Liver (tissue), 9 donors: ENCODE results near the gene SEC11C. TPM values are rescaled to one million over a fixed set of nuclear protein-coding genes. Genes with fewer than 3 reads are reported as not detected.

ENCODE experiments used
- DNase-seq: peaks from one replicate; pipeline ENCODE4 v3.0.0-alpha.2; 2017; ENCODE audit warnings: low spot score
- H3K27ac ChIP-seq, 2 donors: one replicate each; pipeline ENCODE4 v1.7.0; 2013; ENCODE audit warnings: inconsistent platforms in 2 of 2, low read length in 2 of 2, control low read depth in 1 of 2, low read depth in 1 of 2, mild to moderate bottlenecking in 1 of 2
- H3K27me3 ChIP-seq, 4 donors: one replicate each; pipeline versions ENCODE4 v1.6.1 to v1.7.0; 2013; ENCODE audit warnings: low read length in 3 of 4, inconsistent platforms in 1 of 4, mild to moderate bottlenecking in 1 of 4, moderate library complexity in 1 of 4; ENCODE audit not compliant: control insufficient read depth in 4 of 4, insufficient read depth in 4 of 4
- H3K36me3 ChIP-seq, 4 donors: one replicate each; pipeline versions ENCODE4 v1.6.1 to v1.7.0; 2013; ENCODE audit warnings: low read length in 3 of 4, mild to moderate bottlenecking in 3 of 4, low read depth in 1 of 4, moderate library complexity in 1 of 4; ENCODE audit not compliant: control insufficient read depth in 4 of 4, insufficient read depth in 3 of 4
- H3K4me1 ChIP-seq, 4 donors: one replicate each; pipeline versions ENCODE4 v1.6.1 to v1.7.0; 2013; ENCODE audit warnings: low read length in 3 of 4, mild to moderate bottlenecking in 3 of 4, moderate library complexity in 1 of 4; ENCODE audit not compliant: control insufficient read depth in 4 of 4, insufficient read depth in 4 of 4
- H3K4me3 ChIP-seq, 3 donors: one replicate each; pipeline versions ENCODE4 v1.6.1 to v1.7.0; 2013; ENCODE audit warnings: low read length in 3 of 3, control low read depth in 1 of 3, low read depth in 1 of 3, mild to moderate bottlenecking in 1 of 3
- H3K9ac ChIP-seq, 2 donors: one replicate each; pipeline ENCODE4 v1.7.0; 2013; ENCODE audit warnings: low read length in 2 of 2, mild to moderate bottlenecking in 2 of 2, moderate library complexity in 2 of 2, control low read depth in 1 of 2, low read depth in 1 of 2
- H3K9me3 ChIP-seq, 4 donors: one replicate each; pipeline versions ENCODE4 v1.6.1 to v1.7.0; 2013; ENCODE audit warnings: low read length in 3 of 4; ENCODE audit not compliant: control insufficient read depth in 4 of 4
- ATF3 ChIP-seq: IDR thresholded peaks from 2 replicates; pipeline ENCODE4 v1.6.1; 2016; ENCODE audit warnings: antibody characterized with exemption
- CTCF ChIP-seq: fragments of 150-350 bp; IDR thresholded peaks from 2 replicates; pipeline ENCODE4 v1.5.1; 2017; ENCODE audit warnings: improper control_type of control experiment, low read depth, low read length; ENCODE audit not compliant: missing input control
- EGR1 ChIP-seq, 2 donors: IDR thresholded peaks; 2 replicates each; pipeline ENCODE4 v1.6.1; 2016 to 2018; ENCODE audit warnings: antibody characterized with exemption in 2 of 2, low read depth in 2 of 2
- FOXA1 ChIP-seq: IDR thresholded peaks from 2 replicates; pipeline ENCODE4 v1.6.1; 2016; ENCODE audit warnings: antibody characterized with exemption
- FOXA2 ChIP-seq: IDR thresholded peaks from 2 replicates; pipeline ENCODE4 v1.6.1; 2016; ENCODE audit warnings: antibody characterized with exemption
- GABPA ChIP-seq, 2 donors: IDR thresholded peaks in 1 of 2; conservative IDR thresholded peaks in 1 of 2; 2 replicates each; pipeline ENCODE4 v1.6.1; 2016; ENCODE audit warnings: antibody characterized with exemption in 2 of 2, mild to moderate bottlenecking in 1 of 2, moderate library complexity in 1 of 2
- HNF4G ChIP-seq: IDR thresholded peaks from 2 replicates; pipeline ENCODE4 v1.6.1; 2016; ENCODE audit warnings: antibody characterized with exemption
- JUND ChIP-seq, 2 donors: IDR thresholded peaks; 2 replicates each; pipeline ENCODE4 v1.6.1; 2016; ENCODE audit warnings: antibody characterized with exemption in 2 of 2
- MAX ChIP-seq: IDR thresholded peaks from 2 replicates; pipeline ENCODE4 v1.6.1; 2016; ENCODE audit warnings: antibody characterized with exemption
- NR2F2 ChIP-seq: IDR thresholded peaks from 2 replicates; pipeline ENCODE4 v1.6.1; 2016; ENCODE audit warnings: antibody characterized with exemption
- RAD21 ChIP-seq, 2 donors: IDR thresholded peaks; 2 replicates each; pipeline ENCODE4 v1.6.1; 2016; ENCODE audit warnings: antibody characterized with exemption in 2 of 2, mild to moderate bottlenecking in 2 of 2
- REST ChIP-seq: IDR thresholded peaks from 2 replicates; pipeline ENCODE4 v1.6.1; 2016; ENCODE audit warnings: antibody characterized with exemption, mild to moderate bottlenecking
- RXRA ChIP-seq, 2 donors: IDR thresholded peaks; 2 replicates each; pipeline ENCODE4 v1.6.1; 2017 to 2018; ENCODE audit warnings: antibody characterized with exemption in 2 of 2, mild to moderate bottlenecking in 1 of 2
- SP1 ChIP-seq: IDR thresholded peaks from 2 replicates; pipeline ENCODE4 v1.6.1; 2018; ENCODE audit warnings: antibody characterized with exemption, mild to moderate bottlenecking
- YY1 ChIP-seq: IDR thresholded peaks from 2 replicates; pipeline ENCODE4 v1.6.1; 2016; ENCODE audit warnings: antibody characterized with exemption, mild to moderate bottlenecking
- ZBTB33 ChIP-seq: IDR thresholded peaks from 2 replicates; pipeline ENCODE4 v1.6.1; 2016; ENCODE audit warnings: antibody characterized with exemption
- WGBS: extraction: QIAGEN DNeasy Blood & Tissue Kit; methylation state at CpG from one replicate; pipeline ENCODE4 v1.1.7; 2013; 5-methylcytosine and 5-hydroxymethylcytosine counted together
- polyA plus RNA-seq, 2 donors: library from polyadenylated mRNA; stranded (reverse) in 1 of 2; unstranded in 1 of 2; fragments of 200-250 nt in 1 of 2; fragments of >200 nt in 1 of 2; fragmentation: Nextera tagmentation in 1 of 2; extraction: Ambion mirVana in 1 of 2; gene quantifications; one replicate each; pipeline versions ENCODE4 v1.2.1 to v1.2.3, GENCODE V29; 2013 to 2015
- total RNA-seq, 2 donors: library from RNA; depleted of rRNA; stranded (reverse); fragments of >200 nt; gene quantifications; one replicate each; pipeline ENCODE4 v1.2.3, GENCODE V29; 2014
- donor health status: healthy.
- donor health status: healthy.
- donor health status: healthy.
- donor health status: healthy.
- donor health status: healthy.

SEC11C gene
- total and polyA plus RNA-seq, 4 donors = 106 to 206 (median 156) TPM

GRCh38 chr18:59114160-59114559 lies 25.5 kb upstream of the SEC11C start:
- no peak overlapping the region for H3K4me3 ChIP-seq
- no peaks in the 10 kb centered on the region for H3K9me3 ChIP-seq
- H3K9ac ChIP-seq = no peak overlapping the region
- H3K4me1 ChIP-seq = no peaks in the 10 kb centered on the region
- peaks cover 0 to 2% (median under 1%) of the 10 kb centered on the region in 4 donors for H3K27me3 ChIP-seq
- TF ChIP-seq GABPA (IDR thresholded peaks at IDR 0.05 in 1 of 2, conservative IDR thresholded peaks at IDR 0.05 in 1 of 2) = no peak
- TF ChIP-seq ATF3 = no peak
- H3K36me3 ChIP-seq = no peaks in the 10 kb centered on the region
- no peak for DNase-seq
- no peak overlapping the region for H3K27ac ChIP-seq

- WGBS = 63% methylated on average over 5 of the region's 5 CpGs
- no peak for DNase-seq
Measured at GRCh38 chr18:59123588-59124369, 15.9 kb upstream of the SEC11C start.

More at GRCh38 chr18:59123588-59124369, 15.9 kb upstream of the SEC11C start:
- Histone ChIP-seq H3K4me3 (no peak overlapping the region), H3K4me1 (no peaks in the 10 kb centered on the region), H3K27me3 (peaks cover 0 to 9% (median 0%) of the 10 kb centered on the region in 4 donors), H3K9me3 (no peaks in the 10 kb centered on the region), H3K36me3 (no peaks in the 10 kb centered on the region), H3K27ac (no peak overlapping the region), H3K9ac (no peak overlapping the region)
- TF ChIP-seq RXRA (IDR thresholded peaks at IDR 0.05) (no peak), SP1 (no peak), MAX (no peak), NR2F2 (no peak), YY1 (no peak), EGR1 (IDR thresholded peaks at IDR 0.05; ENCODE audit: low read depth in 2 of 2) (no peak), RAD21 (IDR thresholded peaks at IDR 0.05) (no peak), GABPA (IDR thresholded peaks at IDR 0.05 in 1 of 2, conservative IDR thresholded peaks at IDR 0.05 in 1 of 2) (no peak), REST (no peak), JUND (IDR thresholded peaks at IDR 0.05) (no peak), ZBTB33 (no peak), CTCF (no peak), HNF4G (no peak), ATF3 (no peak), FOXA2 (no peak), FOXA1 (no peak)
